Measurements from ENCODE around the gene CRYBG1.
"Not testable (repeated sequence)": the region's sequence is repeated elsewhere in the genome, so short reads cannot be mapped to it uniquely, and the experiment has no call there.

The CRYBG1 gene

GRCh38 chr6:106547601-106548453, 187.3 kb downstream of the CRYBG1 start:
- peak overlapping the region; percentile 95 for H3K27ac Mint-ChIP-seq
- H3K36me3 Mint-ChIP-seq (ENCODE audit: low read depth): peaks cover 76% of the 10 kb centered on the region
- no peaks in the 10 kb centered on the region for H3K9me3 Mint-ChIP-seq
- intact Hi-C loops (cut with micrococcal nuclease): loop anchor here (1.0 to 2.0 kb wide), 3 partner anchors 10 to 35 kb away; no protein-coding TSS in a partner anchor
- H3K4me1 Mint-ChIP-seq (ENCODE audit: low read depth): peaks cover 69% of the 10 kb centered on the region
- no peak overlapping the region for H3K4me3 Mint-ChIP-seq
- no peaks in the 10 kb centered on the region for H3K27me3 Mint-ChIP-seq

GRCh38 chr6:106548926-106549455, 188.5 kb downstream of the CRYBG1 start:
- intact Hi-C loops (cut with micrococcal nuclease): not testable (repeated sequence)

GRCh38 chr6:106549521-106549920, 189.0 kb downstream of the CRYBG1 start:
- peaks cover 58% of the 10 kb centered on the region for H3K4me1 Mint-ChIP-seq (ENCODE audit: low read depth)
- no peaks in the 10 kb centered on the region for H3K9me3 Mint-ChIP-seq
- H3K4me3 Mint-ChIP-seq: no peak overlapping the region
- peak overlapping the region; percentile 95 for H3K27ac Mint-ChIP-seq
- H3K36me3 Mint-ChIP-seq (ENCODE audit: low read depth): peaks cover 76% of the 10 kb centered on the region
- intact Hi-C loops (cut with micrococcal nuclease): no loop called here
- H3K27me3 Mint-ChIP-seq: no peaks in the 10 kb centered on the region

More at GRCh38 chr6:106548926-106549455, 188.5 kb downstream of the CRYBG1 start:
- H3K27ac Mint-ChIP-seq: peak overlapping the region; percentile 95
- H3K4me1 Mint-ChIP-seq (ENCODE audit: low read depth): peaks cover 62% of the 10 kb centered on the region
- peaks cover 76% of the 10 kb centered on the region for H3K36me3 Mint-ChIP-seq (ENCODE audit: low read depth)
- not testable (repeated sequence) for H3K9me3 Mint-ChIP-seq, H3K27me3 Mint-ChIP-seq, H3K4me3 Mint-ChIP-seq

- no peak overlapping the region for H3K27ac Mint-ChIP-seq
These were observed 190.6 kb downstream of the CRYBG1 start for GRCh38 chr6:106551155-106551554.

GRCh38 chr6:106553440-106553839, 192.9 kb downstream of the CRYBG1 start:
- no peaks in the 10 kb centered on the region for H3K27me3 Mint-ChIP-seq
- peak overlapping the region; percentile 28 for H3K27ac Mint-ChIP-seq
- intact Hi-C loops (cut with micrococcal nuclease): no loop called here
- H3K4me1 Mint-ChIP-seq (ENCODE audit: low read depth): peaks cover 46% of the 10 kb centered on the region
- no peaks in the 10 kb centered on the region for H3K9me3 Mint-ChIP-seq
- no peak overlapping the region for H3K4me3 Mint-ChIP-seq
- H3K36me3 Mint-ChIP-seq (ENCODE audit: low read depth): peaks cover 77% of the 10 kb centered on the region

More at GRCh38 chr6:106551155-106551554, 190.6 kb downstream of the CRYBG1 start:
- H3K36me3 Mint-ChIP-seq (ENCODE audit: low read depth): peaks cover 75% of the 10 kb centered on the region
- intact Hi-C loops (cut with micrococcal nuclease): no loop called here
- no peaks in the 10 kb centered on the region for H3K9me3 Mint-ChIP-seq
- H3K4me1 Mint-ChIP-seq (ENCODE audit: low read depth): peaks cover 52% of the 10 kb centered on the region
- no peaks in the 10 kb centered on the region for H3K27me3 Mint-ChIP-seq
- no peak overlapping the region for H3K4me3 Mint-ChIP-seq

- peaks cover 31% of the 10 kb centered on the region for H3K4me1 Mint-ChIP-seq (ENCODE audit: low read depth)
- H3K36me3 Mint-ChIP-seq (ENCODE audit: low read depth): peaks cover 85% of the 10 kb centered on the region
- intact Hi-C loops (cut with micrococcal nuclease): loop anchor here (2.0 kb wide), 1 partner anchor 111 kb away; no protein-coding TSS in a partner anchor
- H3K9me3 Mint-ChIP-seq: no peaks in the 10 kb centered on the region
- H3K27me3 Mint-ChIP-seq: no peaks in the 10 kb centered on the region
- H3K4me3 Mint-ChIP-seq: no peak overlapping the region
- H3K27ac Mint-ChIP-seq: peak overlapping the region; percentile 68
These were observed 195.2 kb downstream of the CRYBG1 start for GRCh38 chr6:106555767-106556166.

- intact Hi-C loops (cut with micrococcal nuclease): loop anchor here (2.0 kb wide), 1 partner anchor 112 kb away; no protein-coding TSS in a partner anchor
- peaks cover 85% of the 10 kb centered on the region for H3K36me3 Mint-ChIP-seq (ENCODE audit: low read depth)
These were observed 195.9 kb downstream of the CRYBG1 start for GRCh38 chr6:106556368-106556960.

GRCh38 chr6:106557837-106558236, 197.3 kb downstream of the CRYBG1 start:
- no peaks in the 10 kb centered on the region for H3K9me3 Mint-ChIP-seq
- intact Hi-C loops (cut with micrococcal nuclease): loop anchor here (2.0 kb wide), 1 partner anchor 113 kb away; no protein-coding TSS in a partner anchor
- H3K36me3 Mint-ChIP-seq (ENCODE audit: low read depth): peaks cover 86% of the 10 kb centered on the region
- H3K27me3 Mint-ChIP-seq: no peaks in the 10 kb centered on the region
- H3K4me1 Mint-ChIP-seq (ENCODE audit: low read depth): peaks cover 38% of the 10 kb centered on the region
- no peak overlapping the region for H3K4me3 Mint-ChIP-seq
- peak overlapping the region; percentile 66 for H3K27ac Mint-ChIP-seq

More at GRCh38 chr6:106556368-106556960, 195.9 kb downstream of the CRYBG1 start:
- Mint-ChIP-seq H3K27me3 (no peaks in the 10 kb centered on the region), H3K27ac (no peak overlapping the region), H3K4me3 (no peak overlapping the region), H3K4me1 (ENCODE audit: low read depth) (peaks cover 31% of the 10 kb centered on the region), H3K9me3 (no peaks in the 10 kb centered on the region)

- peaks cover 38% of the 10 kb centered on the region for H3K4me1 Mint-ChIP-seq (ENCODE audit: low read depth)
- H3K4me3 Mint-ChIP-seq: no peak overlapping the region
- H3K36me3 Mint-ChIP-seq (ENCODE audit: low read depth): peaks cover 86% of the 10 kb centered on the region
- intact Hi-C loops (cut with micrococcal nuclease): no loop called here
- H3K27ac Mint-ChIP-seq: peak overlapping the region; percentile 66
- no peaks in the 10 kb centered on the region for H3K27me3 Mint-ChIP-seq
- H3K9me3 Mint-ChIP-seq: no peaks in the 10 kb centered on the region
These were observed 197.8 kb downstream of the CRYBG1 start for GRCh38 chr6:106558364-106558763.

- Mint-ChIP-seq H3K27ac (peak overlapping the region; percentile 53), H3K36me3 (ENCODE audit: low read depth) (peaks cover 86% of the 10 kb centered on the region), H3K4me1 (ENCODE audit: low read depth) (peaks cover 38% of the 10 kb centered on the region)
- H3K27me3 Mint-ChIP-seq; H3K4me3 Mint-ChIP-seq; intact Hi-C loops (cut with micrococcal nuclease); H3K9me3 Mint-ChIP-seq: not testable (repeated sequence)
These were observed 199.1 kb downstream of the CRYBG1 start for GRCh38 chr6:106559659-106560058.

GRCh38 chr6:106560996-106561685, 200.6 kb downstream of the CRYBG1 start:
- H3K27ac Mint-ChIP-seq: peak overlapping the region; percentile 77
- H3K27me3 Mint-ChIP-seq: no peaks in the 10 kb centered on the region
- intact Hi-C loops (cut with micrococcal nuclease): no loop called here
- H3K9me3 Mint-ChIP-seq: no peaks in the 10 kb centered on the region
- peaks cover 87% of the 10 kb centered on the region for H3K36me3 Mint-ChIP-seq (ENCODE audit: low read depth)
- H3K4me1 Mint-ChIP-seq (ENCODE audit: low read depth): peaks cover 33% of the 10 kb centered on the region
- no peak overlapping the region for H3K4me3 Mint-ChIP-seq

- Mint-ChIP-seq H3K9me3 (no peaks in the 10 kb centered on the region), H3K4me3 (no peak overlapping the region), H3K27me3 (no peaks in the 10 kb centered on the region), H3K4me1 (ENCODE audit: low read depth) (peaks cover 40% of the 10 kb centered on the region), H3K36me3 (ENCODE audit: low read depth) (peaks cover 93% of the 10 kb centered on the region), H3K27ac (peak overlapping the region; percentile 77)
- intact Hi-C loops (cut with micrococcal nuclease): no loop called here
These were observed 201.3 kb downstream of the CRYBG1 start for GRCh38 chr6:106561686-106562405.

- no peaks in the 10 kb centered on the region for H3K27me3 Mint-ChIP-seq
- H3K9me3 Mint-ChIP-seq: no peaks in the 10 kb centered on the region
- H3K36me3 Mint-ChIP-seq (ENCODE audit: low read depth): peaks cover 90% of the 10 kb centered on the region
- no peak overlapping the region for H3K4me3 Mint-ChIP-seq
- peaks cover 25% of the 10 kb centered on the region for H3K4me1 Mint-ChIP-seq (ENCODE audit: low read depth)
- no peak overlapping the region for H3K27ac Mint-ChIP-seq
- intact Hi-C loops (cut with micrococcal nuclease): loop anchor here (2.0 kb wide), 1 partner anchor 415 kb away; no protein-coding TSS in a partner anchor
These were observed 203.1 kb downstream of the CRYBG1 start for GRCh38 chr6:106563614-106564013.
